Measurements from ENCODE around the gene FLT3. TPM values are rescaled to one million over a fixed set of nuclear protein-coding genes. Genes with fewer than 3 reads are reported as not detected.
A peak's percentile ranks its signal among the peaks of the same experiment; 100 is the strongest.

FLT3 gene
- total RNA-seq, 6 donors from 2014 or later, result 0.89 to 6.3 (median 1.6) TPM

DNA sequence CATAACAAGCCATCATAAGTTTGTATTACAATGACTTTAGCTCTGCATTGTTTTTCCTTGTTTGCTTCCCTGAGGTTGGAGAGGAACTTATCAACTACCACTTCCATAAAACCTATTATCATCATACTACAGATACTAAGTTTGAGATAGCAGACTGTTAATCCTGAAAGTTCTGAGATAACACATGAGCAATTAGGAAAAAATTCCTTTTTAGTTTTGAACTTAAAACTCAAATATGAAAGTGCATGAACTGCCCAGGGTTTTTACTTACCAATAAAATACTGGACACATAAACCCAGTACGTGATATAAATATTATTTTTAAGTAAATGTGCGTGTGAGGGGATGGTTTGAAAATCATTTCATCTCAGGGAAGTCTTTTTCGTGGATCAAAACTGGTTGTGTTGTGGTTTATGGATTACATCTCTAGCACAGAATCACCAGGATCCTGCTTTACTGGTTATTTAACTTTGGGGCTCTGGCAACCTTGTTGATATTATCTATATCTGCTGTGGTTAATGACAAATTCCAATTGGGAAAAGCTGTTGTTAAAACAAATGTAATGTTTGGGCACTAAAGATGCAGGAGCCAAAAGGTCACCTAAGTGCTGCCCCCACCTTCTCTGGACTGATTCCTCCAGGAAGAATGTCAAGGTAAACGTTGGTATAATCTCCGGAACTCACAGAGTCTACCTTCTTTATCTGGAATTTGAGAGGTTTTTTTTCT is 143.6 kb downstream of the FLT3 start:
- WGBS, 2 donors, result 14 to 18% methylated on average over 5 of the region's 5 CpGs
- H3K4me1 ChIP-seq, result peaks cover 21 to 45% (median 33%) of the 10 kb centered on the region in 4 donors
- peaks cover 2 to 69% (median 39%) of the 10 kb centered on the region in 4 donors for H3K27me3 ChIP-seq
- ATAC-seq (ENCODE audit: low FRiP score in 2 of 2) (no peak), DNase-seq (no peak)
- no peaks in the 10 kb centered on the region for H3K9me3 ChIP-seq
- H3K27ac ChIP-seq, result no peak overlapping the region
- no peaks in the 10 kb centered on the region for H3K36me3 ChIP-seq
- no peak overlapping the region for H3K4me3 ChIP-seq
- TF ChIP-seq POLR2A (IDR thresholded peaks at IDR 0.05), result no peak
- no peak for TF ChIP-seq POLR2AphosphoS5 (IDR thresholded peaks at IDR 0.05)
- TF ChIP-seq, protein P1, sequence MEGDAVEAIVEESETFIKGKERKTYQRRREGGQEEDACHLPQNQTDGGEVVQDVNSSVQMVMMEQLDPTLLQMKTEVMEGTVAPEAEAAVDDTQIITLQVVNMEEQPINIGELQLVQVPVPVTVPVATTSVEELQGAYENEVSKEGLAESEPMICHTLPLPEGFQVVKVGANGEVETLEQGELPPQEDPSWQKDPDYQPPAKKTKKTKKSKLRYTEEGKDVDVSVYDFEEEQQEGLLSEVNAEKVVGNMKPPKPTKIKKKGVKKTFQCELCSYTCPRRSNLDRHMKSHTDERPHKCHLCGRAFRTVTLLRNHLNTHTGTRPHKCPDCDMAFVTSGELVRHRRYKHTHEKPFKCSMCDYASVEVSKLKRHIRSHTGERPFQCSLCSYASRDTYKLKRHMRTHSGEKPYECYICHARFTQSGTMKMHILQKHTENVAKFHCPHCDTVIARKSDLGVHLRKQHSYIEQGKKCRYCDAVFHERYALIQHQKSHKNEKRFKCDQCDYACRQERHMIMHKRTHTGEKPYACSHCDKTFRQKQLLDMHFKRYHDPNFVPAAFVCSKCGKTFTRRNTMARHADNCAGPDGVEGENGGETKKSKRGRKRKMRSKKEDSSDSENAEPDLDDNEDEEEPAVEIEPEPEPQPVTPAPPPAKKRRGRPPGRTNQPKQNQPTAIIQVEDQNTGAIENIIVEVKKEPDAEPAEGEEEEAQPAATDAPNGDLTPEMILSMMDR (IDR thresholded peaks at IDR 0.05), result no peak
- TF ChIP-seq EP300 (IDR thresholded peaks at IDR 0.05), result no peak

DNA sequence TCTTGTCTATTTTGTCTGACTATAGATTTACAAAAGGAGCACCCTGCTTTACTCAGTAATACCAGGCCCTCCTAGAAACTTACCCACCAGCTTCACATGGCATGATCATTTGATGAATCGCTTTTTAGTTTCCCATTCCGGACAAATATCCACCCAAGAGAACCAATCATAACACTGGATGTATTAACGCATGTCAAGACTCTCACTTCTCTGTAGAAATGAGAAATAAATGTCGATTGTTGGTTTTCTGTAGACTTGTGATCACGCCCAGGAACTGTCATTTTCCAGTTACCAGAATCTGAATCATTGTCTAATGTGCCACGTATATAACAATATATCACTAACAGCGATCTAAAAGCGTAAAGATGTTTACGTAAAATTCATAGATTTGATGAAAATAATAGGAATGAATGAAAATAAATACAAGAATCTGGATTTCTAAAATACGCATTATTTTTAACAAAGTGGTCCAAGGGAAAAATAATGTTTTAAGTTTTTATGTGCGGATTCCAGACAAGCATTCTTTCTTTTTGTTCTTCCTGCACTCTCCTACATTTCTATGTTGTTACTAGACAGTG is 145.3 kb downstream of the FLT3 start:
- no peaks in the 10 kb centered on the region for H3K9me3 ChIP-seq
- H3K4me1 ChIP-seq, result peaks cover 9 to 30% (median 21%) of the 10 kb centered on the region in 4 donors
- no peak overlapping the region for H3K27ac ChIP-seq
- 37 to 41% methylated on average over 11 of the region's 11 CpGs for WGBS, 2 donors
- no peak for DNase-seq
- TF ChIP-seq, protein P1 (IDR thresholded peaks at IDR 0.05), result no peak
- TF ChIP-seq POLR2AphosphoS5 (IDR thresholded peaks at IDR 0.05), result no peak
- no peak for TF ChIP-seq EP300 (IDR thresholded peaks at IDR 0.05)
- TF ChIP-seq POLR2A (IDR thresholded peaks at IDR 0.05), result no peak
- H3K36me3 ChIP-seq, result no peaks in the 10 kb centered on the region
- no peak overlapping the region for H3K4me3 ChIP-seq
- no peak for ATAC-seq (ENCODE audit: low FRiP score in 2 of 2)
- peaks cover 0 to 64% (median 33%) of the 10 kb centered on the region in 4 donors for H3K27me3 ChIP-seq

DNA sequence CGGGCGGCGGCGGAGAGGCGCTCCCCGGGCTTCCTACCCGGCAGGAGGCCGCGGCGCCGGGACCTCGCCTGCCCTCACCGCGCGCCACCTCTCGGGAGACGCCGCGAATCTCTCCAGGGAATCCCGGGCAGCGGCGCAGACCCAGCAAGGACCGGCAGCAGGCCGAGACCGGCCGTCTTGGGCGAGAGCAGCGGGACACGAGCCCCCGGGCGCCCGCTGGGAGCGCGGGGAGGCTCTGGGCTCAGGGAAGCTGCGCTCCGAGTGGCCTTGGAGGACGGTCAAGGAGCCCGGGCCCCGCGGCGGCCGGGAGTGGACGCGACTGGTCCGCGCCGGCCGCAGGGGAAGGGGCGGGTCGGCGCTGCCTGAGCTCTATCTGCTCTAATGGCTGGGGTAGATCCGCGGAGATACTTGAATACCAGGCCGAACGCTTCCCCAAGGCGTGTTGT is 145.9 kb downstream of the FLT3 start:
- WGBS, 2 donors, result 7 to 10% methylated on average over 3 to 34 of the region's 56 CpGs
- ATAC-seq (ENCODE audit: low FRiP score in 2 of 2) (peak; percentile 37 to 72), DNase-seq (peak in 1 of 2 donors; percentile 88)
- Histone ChIP-seq H3K36me3 (no peaks in the 10 kb centered on the region), H3K27ac (no peak overlapping the region), H3K9me3 (no peaks in the 10 kb centered on the region), H3K27me3 (peaks cover 0 to 59% (median 29%) of the 10 kb centered on the region in 4 donors), H3K4me3 (peak overlapping the region; percentile 13 to 46 (median 34)), H3K4me1 (peaks cover 8 to 23% (median 18%) of the 10 kb centered on the region in 4 donors)
- no peak for TF ChIP-seq EP300 (IDR thresholded peaks at IDR 0.05)
- TF ChIP-seq, protein P1 (IDR thresholded peaks at IDR 0.05), result no peak
- TF ChIP-seq POLR2AphosphoS5 (IDR thresholded peaks at IDR 0.05), result no peak
- TF ChIP-seq POLR2A (IDR thresholded peaks at IDR 0.05), result no peak

DNA sequence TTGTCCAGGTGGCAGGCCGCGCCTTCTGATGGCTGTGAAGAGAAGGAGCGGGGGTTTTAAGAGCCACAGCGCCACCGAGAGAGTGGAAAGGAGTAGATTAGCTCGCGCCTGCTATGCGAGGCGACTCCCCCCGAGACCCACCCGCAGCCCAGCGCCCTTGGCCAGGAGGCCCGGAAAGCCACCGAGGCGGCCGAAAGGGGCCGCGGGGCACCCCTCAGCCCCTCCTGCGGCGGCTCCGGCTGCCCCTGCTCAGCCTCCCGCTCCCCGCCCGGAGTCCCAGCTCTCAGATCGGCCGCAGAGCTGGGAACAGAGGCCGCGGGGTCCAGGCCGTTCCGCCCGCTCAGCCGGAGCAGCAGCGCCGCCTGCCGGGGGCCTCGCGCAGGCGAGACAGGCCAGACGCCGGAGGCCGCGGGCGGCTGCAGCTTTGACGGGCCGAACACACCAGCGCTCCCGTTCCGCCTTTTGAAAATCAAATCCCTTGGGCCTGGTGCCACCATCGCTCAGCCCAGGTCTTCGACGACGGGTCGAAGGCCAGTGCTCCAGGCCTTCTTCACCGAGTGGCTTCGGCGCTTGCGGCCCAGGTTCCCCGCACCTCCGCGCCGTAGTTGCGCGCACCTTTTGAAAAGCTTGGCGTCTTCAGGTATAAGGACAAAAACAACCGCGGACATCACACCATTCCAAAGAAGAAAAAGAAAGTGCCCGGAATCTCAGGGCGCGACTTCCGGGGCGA is 146.5 kb downstream of the FLT3 start:
- peak; percentile 70 to 96 for DNase-seq
- peaks cover 0 to 55% (median 27%) of the 10 kb centered on the region in 4 donors for H3K27me3 ChIP-seq
- H3K36me3 ChIP-seq, result no peaks in the 10 kb centered on the region
- TF ChIP-seq POLR2A (IDR thresholded peaks at IDR 0.05), result no peak
- TF ChIP-seq, protein P1 (IDR thresholded peaks at IDR 0.05), result peak; percentile 67 to 94 (median 82)
- no peak overlapping the region for H3K27ac ChIP-seq
- no peaks in the 10 kb centered on the region for H3K9me3 ChIP-seq
- H3K4me1 ChIP-seq, result peaks cover 8 to 23% (median 18%) of the 10 kb centered on the region in 4 donors
- 0 to 5% methylated on average over 29 to 30 of the region's 71 CpGs for WGBS, 2 donors
- peak overlapping the region; percentile 13 to 46 (median 34) for H3K4me3 ChIP-seq
- ATAC-seq (ENCODE audit: low FRiP score in 2 of 2), result peak; percentile 86 to 98

Small RNAs within 50 kb of the gene (small RNA-seq; reads per million reads assigned to genes)
- 0 to 0.12 (median 0) reads per million in 4 donors for gene RN7SL272P

Other genes with a start within 250 kb of the FLT3 start
- gene PDX1, start 180.6 kb downstream of the FLT3 start, total RNA-seq, result not detected
- gene CDX2, start 131.3 kb downstream of the FLT3 start, total RNA-seq, result under 1 TPM in 1 of 6 donors, not detected in 5; 0.14 TPM
- gene URAD, start 111.9 kb downstream of the FLT3 start, total RNA-seq, result under 1 TPM in 1 of 6 donors, not detected in 5; 0.27 TPM
- gene PAN3, start 38.0 kb upstream of the FLT3 start, total RNA-seq, result 10 to 100 TPM; 30.2 to 69.1 (median 34.1) TPM